Stimulated activated CD8-positive, alpha-beta memory T cell treated with anti-CD3 and anti-CD28 coated beads, Interleukin-15, amount 100 ng/mL, for 1 hour (primary cell): ENCODE data around the gene FAM83G.

Source experiments
- DNase-seq: peaks from one replicate; pipeline ENCODE4 v3.0.0-alpha.2; 2020; ENCODE audit warnings: low read depth

The FAM83G gene

GRCh38 chr17:18988546-18989173, 15.9 kb downstream of the FAM83G start:
- no peak for DNase-seq

GRCh38 chr17:18987862-18988545, 16.6 kb downstream of the FAM83G start:
- DNase-seq, result no peak

- no peak for DNase-seq
Observed at GRCh38 chr17:18987230-18987610, 17.3 kb downstream of the FAM83G start.

- DNase-seq, result no peak
Observed at GRCh38 chr17:18986541-18987229, 17.9 kb downstream of the FAM83G start.

- no peak for DNase-seq
Observed at GRCh38 chr17:18985475-18985874, 19.1 kb downstream of the FAM83G start.

- no peak for DNase-seq
Observed at GRCh38 chr17:18984273-18985114, 20.1 kb downstream of the FAM83G start.

- no peak for DNase-seq
Observed at GRCh38 chr17:18981642-18982424, 22.7 kb downstream of the FAM83G start.

- DNase-seq, result no peak
Observed at GRCh38 chr17:18981335-18981641, 23.3 kb downstream of the FAM83G start.

GRCh38 chr17:18980682-18981334, 23.8 kb downstream of the FAM83G start:
- no peak for DNase-seq

GRCh38 chr17:18978655-18979054, 25.9 kb downstream of the FAM83G start:
- no peak for DNase-seq

- no peak for DNase-seq
Observed at GRCh38 chr17:18978050-18978449, 26.5 kb downstream of the FAM83G start.

- DNase-seq, result no peak
Observed at GRCh38 chr17:18977646-18978045, 26.9 kb downstream of the FAM83G start.

GRCh38 chr17:18977021-18977420, 27.5 kb downstream of the FAM83G start:
- DNase-seq, result no peak

- no peak for DNase-seq
Observed at GRCh38 chr17:18976201-18976600, 28.4 kb downstream of the FAM83G start.

- DNase-seq, result no peak
Observed at GRCh38 chr17:18975597-18975996, 29.0 kb downstream of the FAM83G start.

- DNase-seq, result no peak
Observed at GRCh38 chr17:18974407-18975149, 30.0 kb downstream of the FAM83G start.

GRCh38 chr17:18971801-18972200, 32.8 kb downstream of the FAM83G start:
- DNase-seq, result no peak

GRCh38 chr17:18970582-18971480, 33.7 kb downstream of the FAM83G start:
- no peak for DNase-seq
